Endodermal cell (in vitro differentiated cells): ENCODE results near the gene P2RX6. TPM values are rescaled to one million over a fixed set of nuclear protein-coding genes. Genes with fewer than 3 reads are reported as not detected.
"Not testable (repeated sequence)": the region's sequence is repeated elsewhere in the genome, so short reads cannot be mapped to it uniquely, and the experiment has no call there.

Source experiments
- DNase-seq: peaks from one replicate; pipeline ENCODE4 v3.0.0-alpha.2; 2017
- H3K27ac ChIP-seq: 2 replicates; pipeline ENCODE4 v1.5.1; 2013; ENCODE audit warnings: mild to moderate bottlenecking, low read depth, low read length, moderate library complexity
- H3K27me3 ChIP-seq: 2 replicates; pipeline ENCODE4 v1.6.1; 2013; ENCODE audit warnings: mild to moderate bottlenecking, low read length, moderate library complexity; ENCODE audit not compliant: insufficient read depth, control insufficient read depth, poor library complexity, severe bottlenecking
- H3K36me3 ChIP-seq: 2 replicates; pipeline ENCODE4 v1.7.0; 2013; ENCODE audit warnings: mild to moderate bottlenecking, low read length, moderate library complexity; ENCODE audit not compliant: control insufficient read depth, insufficient read depth
- H3K4me1 ChIP-seq: one replicate; pipeline ENCODE4 v1.7.0; 2013; ENCODE audit warnings: low read length; ENCODE audit not compliant: control insufficient read depth, insufficient read depth
- H3K4me3 ChIP-seq: 2 replicates; pipeline ENCODE4 v1.5.1; 2013; ENCODE audit warnings: mild to moderate bottlenecking, low read length, moderate library complexity
- H3K9ac ChIP-seq: 2 replicates; pipeline ENCODE4 v1.6.1; 2013; ENCODE audit warnings: mild to moderate bottlenecking, low read length, moderate library complexity; ENCODE audit not compliant: poor library complexity, severe bottlenecking; ENCODE audit errors: extremely low read depth
- H3K9me3 ChIP-seq: 2 replicates; pipeline ENCODE4 v1.6.1; 2013; ENCODE audit warnings: mild to moderate bottlenecking, low read length, moderate library complexity; ENCODE audit not compliant: control insufficient read depth
- H3K27ac Mint-ChIP-seq: 2 replicates; pipeline ENCODE4 v1.8.0; 2020; ENCODE audit warnings: mixed read lengths
- H3K27me3 Mint-ChIP-seq: 2 replicates; pipeline ENCODE4 v1.8.0; 2021; ENCODE audit warnings: mild to moderate bottlenecking, mixed read lengths; ENCODE audit not compliant: insufficient read depth
- H3K36me3 Mint-ChIP-seq: 2 replicates; pipeline ENCODE4 v1.8.0; 2020; ENCODE audit warnings: low read depth, mixed read lengths
- H3K4me1 Mint-ChIP-seq: 2 replicates; pipeline ENCODE4 v1.8.0; 2020; ENCODE audit warnings: mixed read lengths
- H3K4me3 Mint-ChIP-seq: 2 replicates; pipeline ENCODE4 v1.8.0; 2020; ENCODE audit warnings: mild to moderate bottlenecking, moderate library complexity, mixed read lengths
- H3K9me3 Mint-ChIP-seq: 2 replicates; pipeline ENCODE4 v1.8.0; 2020; ENCODE audit warnings: mild to moderate bottlenecking, mixed read lengths
- CTCF ChIP-seq: fragments of 200-600 bp; sonication (generic); conservative IDR thresholded peaks from 2 replicates; pipeline ENCODE4 v1.5.0; 2021; ENCODE audit warnings: antibody characterized with exemption, mild to moderate bottlenecking
- WGBS, 2 experiments: methylation state at CpG; one replicate each; pipeline versions ENCODE4 v1.1.5 to v1.1.7; 2013; ENCODE audit warnings: missing lambda C conversion rate in 2 of 2, mixed read lengths in 1 of 2; ENCODE audit not compliant: insufficient coverage in 1 of 2, insufficient read length in 1 of 2; 5-methylcytosine and 5-hydroxymethylcytosine counted together
- total RNA-seq, 2 donors: library from RNA; stranded (reverse); fragmentation: NEBNext Ultra II Directional in 1 of 2; extraction: Animal tissue kit (Norgen Biotek cat#: 25700) in 1 of 2; gene quantifications; 2 replicates in 1 of 2; 3 replicates in 1 of 2; pipeline ENCODE4 v1.2.1, GENCODE V29; 2021

P2RX6 gene
- total RNA-seq, 2 donors from 2014 or later: 0.73 to 1.9 TPM

- TF ChIP-seq CTCF: no peak
- H3K27ac Mint-ChIP-seq: no peak overlapping the region
- peaks cover 12% of the 10 kb centered on the region for H3K27me3 Mint-ChIP-seq
These were observed 23.4 kb downstream of the P2RX6 start for GRCh38 chr22:21038405-21038804.

GRCh38 chr22:21039158-21039557 is 24.2 kb downstream of the P2RX6 start:
- not testable (repeated sequence) for H3K4me3 Mint-ChIP-seq, H3K4me3 ChIP-seq, DNase-seq, H3K27ac ChIP-seq, H3K27ac Mint-ChIP-seq, H3K9me3 ChIP-seq, H3K36me3 ChIP-seq, H3K9ac ChIP-seq, H3K9me3 Mint-ChIP-seq, H3K36me3 Mint-ChIP-seq, H3K4me1 Mint-ChIP-seq, H3K4me1 ChIP-seq
- peaks cover 16% of the 10 kb centered on the region for H3K27me3 Mint-ChIP-seq
- WGBS, 2 experiments: 90 to 92% methylated on average over 3 to 5 of the region's 5 CpGs
- peaks cover 10% of the 10 kb centered on the region for H3K27me3 ChIP-seq

More at GRCh38 chr22:21038405-21038804, 23.4 kb downstream of the P2RX6 start:
- no peak overlapping the region for H3K9ac ChIP-seq
- H3K36me3 Mint-ChIP-seq: no peaks in the 10 kb centered on the region
- H3K4me1 ChIP-seq: no peaks in the 10 kb centered on the region
- H3K27me3 ChIP-seq: peaks cover 14% of the 10 kb centered on the region
- H3K4me3 Mint-ChIP-seq: no peak overlapping the region
- H3K4me1 Mint-ChIP-seq: no peaks in the 10 kb centered on the region
- no peaks in the 10 kb centered on the region for H3K36me3 ChIP-seq
- no peak overlapping the region for H3K4me3 ChIP-seq
- 89% methylated on average over 2 of the region's 2 CpGs for WGBS, 2 experiments
- no peaks in the 10 kb centered on the region for H3K9me3 ChIP-seq
- DNase-seq: no peak
- no peak overlapping the region for H3K27ac ChIP-seq
- H3K9me3 Mint-ChIP-seq: no peaks in the 10 kb centered on the region

- H3K27ac Mint-ChIP-seq: no peak overlapping the region
These were observed 27.0 kb downstream of the P2RX6 start for GRCh38 chr22:21041937-21042336.

More at GRCh38 chr22:21041937-21042336, 27.0 kb downstream of the P2RX6 start:
- no peaks in the 10 kb centered on the region for H3K36me3 ChIP-seq
- no peak for DNase-seq
- H3K4me1 ChIP-seq: peaks cover 5% of the 10 kb centered on the region
- H3K27ac ChIP-seq: no peak overlapping the region
- no peaks in the 10 kb centered on the region for H3K27me3 ChIP-seq
- Mint-ChIP-seq H3K4me3 (no peak overlapping the region), H3K9me3 (no peaks in the 10 kb centered on the region), H3K4me1 (peaks cover 7% of the 10 kb centered on the region), H3K27me3 (peaks cover 20% of the 10 kb centered on the region), H3K36me3 (no peaks in the 10 kb centered on the region)
- no peak overlapping the region for H3K9ac ChIP-seq
- H3K9me3 ChIP-seq: no peaks in the 10 kb centered on the region
- no peak overlapping the region for H3K4me3 ChIP-seq
- TF ChIP-seq CTCF: no peak
- WGBS, 2 experiments: 79 to 89% methylated on average over 2 to 4 of the region's 4 CpGs
